KOPT-K1 (cell line): ENCODE data around the gene C2CD4D.

Experiments
- H3K27ac ChIP-seq: fragments of 200-600 bp; sonication (generic); 2 replicates; pipeline ENCODE4 v1.5.1; 2016; ENCODE audit warnings: antibody characterized with exemption, mild to moderate bottlenecking, low read depth, low read length; ENCODE audit not compliant: poor library complexity, severe bottlenecking
- H3K36me3 ChIP-seq: fragments of 200-600 bp; sonication (generic); 2 replicates; pipeline ENCODE4 v1.5.1; 2017; ENCODE audit warnings: antibody characterized with exemption, mild to moderate bottlenecking, low read length, moderate library complexity; ENCODE audit not compliant: insufficient read depth
- H3K9me3 ChIP-seq: fragments of 200-600 bp; sonication (generic); 2 replicates; pipeline ENCODE4 v1.5.1; 2017; ENCODE audit warnings: antibody characterized with exemption, low read length, mild to moderate bottlenecking; ENCODE audit not compliant: insufficient read depth, poor library complexity, severe bottlenecking

Gene C2CD4D

GRCh38 chr1:151831605-151832004 is 8.0 kb downstream of the C2CD4D start, which contains the start of gene RORC:
Gene RORC (minus strand): TSS chr1:151831802. CDS start chr1:151831764, 38 bp downstream.
- Histone ChIP-seq H3K9me3 (no peaks in the 10 kb centered on the region), H3K27ac (no peak within 1 kb of the TSS), H3K36me3 (no peaks in the 10 kb centered on the region)

GRCh38 chr1:151831256-151831591 is 8.4 kb downstream of the C2CD4D start:
- Histone ChIP-seq H3K27ac (no peak overlapping the region), H3K9me3 (no peaks in the 10 kb centered on the region), H3K36me3 (no peaks in the 10 kb centered on the region)

GRCh38 chr1:151830055-151830454 is 9.6 kb downstream of the C2CD4D start:
- no peaks in the 10 kb centered on the region for H3K36me3 ChIP-seq
- peak overlapping the region; percentile 70 for H3K27ac ChIP-seq
- H3K9me3 ChIP-seq = no peaks in the 10 kb centered on the region

GRCh38 chr1:151829352-151830046 is 10.1 kb downstream of the C2CD4D start:
- no peaks in the 10 kb centered on the region for H3K9me3 ChIP-seq
- no peaks in the 10 kb centered on the region for H3K36me3 ChIP-seq
- H3K27ac ChIP-seq = peak overlapping the region; percentile 70

GRCh38 chr1:151828921-151829320 is 10.7 kb downstream of the C2CD4D start:
- H3K9me3 ChIP-seq = no peaks in the 10 kb centered on the region
- no peaks in the 10 kb centered on the region for H3K36me3 ChIP-seq
- H3K27ac ChIP-seq = peak overlapping the region; percentile 70

GRCh38 chr1:151827853-151828252 is 11.8 kb downstream of the C2CD4D start:
- Histone ChIP-seq H3K9me3 (no peaks in the 10 kb centered on the region), H3K36me3 (no peaks in the 10 kb centered on the region), H3K27ac (peak overlapping the region; percentile 70)

GRCh38 chr1:151825751-151826660 is 13.6 kb downstream of the C2CD4D start:
- H3K27ac ChIP-seq = peak overlapping the region; percentile 16
- H3K9me3 ChIP-seq = no peaks in the 10 kb centered on the region
- no peaks in the 10 kb centered on the region for H3K36me3 ChIP-seq

- H3K27ac ChIP-seq = no peak overlapping the region
- no peaks in the 10 kb centered on the region for H3K36me3 ChIP-seq
- no peaks in the 10 kb centered on the region for H3K9me3 ChIP-seq
Measured at GRCh38 chr1:151825204-151825603, 14.4 kb downstream of the C2CD4D start.

- Histone ChIP-seq H3K27ac (no peak overlapping the region), H3K9me3 (no peaks in the 10 kb centered on the region), H3K36me3 (no peaks in the 10 kb centered on the region)
Measured at GRCh38 chr1:151823175-151823574, 16.4 kb downstream of the C2CD4D start.

- H3K27ac ChIP-seq = no peak overlapping the region
- no peaks in the 10 kb centered on the region for H3K36me3 ChIP-seq
- no peaks in the 10 kb centered on the region for H3K9me3 ChIP-seq
Measured at GRCh38 chr1:151822404-151822803, 17.2 kb downstream of the C2CD4D start.

GRCh38 chr1:151820940-151821339 is 18.7 kb downstream of the C2CD4D start:
- Histone ChIP-seq H3K27ac (no peak overlapping the region), H3K36me3 (no peaks in the 10 kb centered on the region), H3K9me3 (no peaks in the 10 kb centered on the region)

- peak overlapping the region; percentile 23 for H3K27ac ChIP-seq
- no peaks in the 10 kb centered on the region for H3K36me3 ChIP-seq
- H3K9me3 ChIP-seq = no peaks in the 10 kb centered on the region
Measured at GRCh38 chr1:151819976-151820623, 19.5 kb downstream of the C2CD4D start.

- Histone ChIP-seq H3K9me3 (no peaks in the 10 kb centered on the region), H3K36me3 (no peaks in the 10 kb centered on the region), H3K27ac (peak overlapping the region; percentile 23)
Measured at GRCh38 chr1:151819227-151819835, 20.3 kb downstream of the C2CD4D start.

- Histone ChIP-seq H3K27ac (peak overlapping the region; percentile 40), H3K9me3 (no peaks in the 10 kb centered on the region), H3K36me3 (no peaks in the 10 kb centered on the region)
Measured at GRCh38 chr1:151817353-151817730, 22.3 kb downstream of the C2CD4D start.
